Loucy (cell line): Measurements from ENCODE around the gene MLKL.

Source experiments
- H2AFZ ChIP-seq: fragments of 200-600 bp; sonication (generic); 2 replicates; pipeline ENCODE4 v1.6.0; 2016; ENCODE audit warnings: antibody characterized with exemption, mild to moderate bottlenecking, low read length, moderate library complexity
- H3F3A ChIP-seq: fragments of 200-600 bp; 2 replicates; pipeline ENCODE4 v1.6.0; 2016; ENCODE audit warnings: antibody characterized with exemption, low read depth, mild to moderate bottlenecking
- H3K27me3 ChIP-seq: fragments of 200-600 bp; sonication (generic); 2 replicates; pipeline ENCODE4 v1.6.1; 2014; ENCODE audit warnings: low read length, mild to moderate bottlenecking; ENCODE audit not compliant: insufficient read depth, poor library complexity, severe bottlenecking
- H3K36me3 ChIP-seq: fragments of 200-600 bp; sonication (generic); 2 replicates; pipeline ENCODE4 v1.6.1; 2016; ENCODE audit warnings: low read length; ENCODE audit not compliant: insufficient read depth
- H3K4me1 ChIP-seq: fragments of 200-600 bp; sonication (generic); 2 replicates; pipeline ENCODE4 v1.5.1; 2014; ENCODE audit warnings: low read length, mild to moderate bottlenecking; ENCODE audit not compliant: insufficient read depth, poor library complexity, severe bottlenecking
- H3K4me2 ChIP-seq: fragments of 200-600 bp; sonication (generic); 2 replicates; pipeline ENCODE4 v1.6.0; 2014; ENCODE audit warnings: antibody characterized with exemption, low read length, low read depth, mild to moderate bottlenecking; ENCODE audit not compliant: poor library complexity, severe bottlenecking
- H3K4me3 ChIP-seq: fragments of 200-600 bp; sonication (generic); 2 replicates; pipeline ENCODE4 v1.5.1; 2014; ENCODE audit warnings: low read length, mild to moderate bottlenecking, mixed read lengths; ENCODE audit not compliant: poor library complexity, severe bottlenecking
- H3K79me2 ChIP-seq: fragments of 200-600 bp; sonication (generic); 2 replicates; pipeline ENCODE4 v1.6.1; 2014; ENCODE audit warnings: low read length; ENCODE audit not compliant: insufficient read depth
- H3K9ac ChIP-seq: fragments of 200-600 bp; sonication (generic); 2 replicates; pipeline ENCODE4 v1.6.0; 2014; ENCODE audit warnings: mild to moderate bottlenecking, low read depth, low read length, moderate library complexity; ENCODE audit not compliant: poor library complexity, severe bottlenecking
- H3K9me2 ChIP-seq: fragments of 200-600 bp; sonication (generic); replicated peaks from 2 replicates; pipeline ENCODE4 v1.6.1; 2016; ENCODE audit warnings: low read depth, low read length, mixed read lengths
- H3K9me3 ChIP-seq: fragments of 200-600 bp; sonication (generic); 2 replicates; pipeline ENCODE4 v1.6.1; 2014; ENCODE audit warnings: mild to moderate bottlenecking, antibody characterized with exemption, low read length, low read depth; ENCODE audit not compliant: insufficient read depth
- H4K20me1 ChIP-seq: fragments of 200-600 bp; sonication (generic); 2 replicates; pipeline ENCODE4 v1.6.0; 2014; ENCODE audit warnings: antibody characterized with exemption, low read length, mild to moderate bottlenecking; ENCODE audit not compliant: insufficient read depth, poor library complexity, severe bottlenecking
- CTCF ChIP-seq: fragments of 200-600 bp; sonication (generic); conservative IDR thresholded peaks from 2 replicates; pipeline ENCODE4 v1.5.1; 2014; ENCODE audit warnings: mild to moderate bottlenecking, antibody characterized with exemption, low read length
- EZH2phosphoT487 ChIP-seq: fragments of 200-600 bp; IDR thresholded peaks from 2 replicates; pipeline ENCODE4 v1.6.1; 2018; ENCODE audit warnings: antibody characterized with exemption, mild to moderate bottlenecking, moderate library complexity, borderline replicate concordance

The MLKL gene

GRCh38 chr16:74623214-74623838 lies 77.3 kb downstream of the MLKL start:
- Histone ChIP-seq H3K27me3 (no peaks in the 10 kb centered on the region), H3K9me2 (no peaks in the 10 kb centered on the region), H3K36me3 (peaks cover 92% of the 10 kb centered on the region), H3K4me1 (no peaks in the 10 kb centered on the region), H4K20me1 (peaks cover 18% of the 10 kb centered on the region), H3K4me2 (no peak overlapping the region), H3K79me2 (no peaks in the 10 kb centered on the region), H3F3A (no peaks in the 10 kb centered on the region), H2AFZ (no peak overlapping the region), H3K9me3 (no peaks in the 10 kb centered on the region), H3K9ac (no peak overlapping the region), H3K4me3 (no peak overlapping the region)
- peak; percentile 71 for TF ChIP-seq CTCF
- no peak for TF ChIP-seq EZH2phosphoT487

GRCh38 chr16:74622005-74622404 lies 78.7 kb downstream of the MLKL start:
- Histone ChIP-seq H3K36me3 (peaks cover 84% of the 10 kb centered on the region), H4K20me1 (peaks cover 15% of the 10 kb centered on the region), H3K4me2 (no peak overlapping the region), H3K27me3 (no peaks in the 10 kb centered on the region), H3F3A (no peaks in the 10 kb centered on the region), H3K4me3 (no peak overlapping the region), H3K79me2 (no peaks in the 10 kb centered on the region), H2AFZ (no peak overlapping the region), H3K9ac (no peak overlapping the region), H3K4me1 (no peaks in the 10 kb centered on the region), H3K9me2 (no peaks in the 10 kb centered on the region), H3K9me3 (no peaks in the 10 kb centered on the region)
- no peak for TF ChIP-seq CTCF
- no peak for TF ChIP-seq EZH2phosphoT487
